Epithelial cell of proximal tubule (primary cell): Measurements from ENCODE around the gene RRP36. TPM values are rescaled to one million over a fixed set of nuclear protein-coding genes. Genes with fewer than 3 reads are reported as not detected.
A peak's percentile ranks its signal among the peaks of the same experiment; 100 is the strongest.

Experiments used
- DNase-seq: peaks from one replicate; pipeline ENCODE4 v3.0.0-alpha.2; 2011; ENCODE audit warnings: low read depth
- H3K4me3 ChIP-seq: 2 replicates; pipeline ENCODE4 v1.5.1; 2011; ENCODE audit warnings: low read depth, mild to moderate bottlenecking, low read length
- total RNA-seq: library from RNA; depleted of rRNA; stranded (reverse); fragments of >200 nt; gene quantifications from 2 replicates; pipeline ENCODE4 v1.2.3, GENCODE V29; 2015
- TF ChIP-seq, protein P1 (sequence below): conservative IDR thresholded peaks from 2 replicates; pipeline ENCODE4 v1.5.1; 2012; ENCODE audit warnings: low read depth, mild to moderate bottlenecking, low read length

Gene RRP36
- total RNA-seq, 1 donor from 2014 or later, result 71.2 TPM

- no peak for DNase-seq
- H3K4me3 ChIP-seq, result peak overlapping the region; percentile 77
- TF ChIP-seq, protein P1, sequence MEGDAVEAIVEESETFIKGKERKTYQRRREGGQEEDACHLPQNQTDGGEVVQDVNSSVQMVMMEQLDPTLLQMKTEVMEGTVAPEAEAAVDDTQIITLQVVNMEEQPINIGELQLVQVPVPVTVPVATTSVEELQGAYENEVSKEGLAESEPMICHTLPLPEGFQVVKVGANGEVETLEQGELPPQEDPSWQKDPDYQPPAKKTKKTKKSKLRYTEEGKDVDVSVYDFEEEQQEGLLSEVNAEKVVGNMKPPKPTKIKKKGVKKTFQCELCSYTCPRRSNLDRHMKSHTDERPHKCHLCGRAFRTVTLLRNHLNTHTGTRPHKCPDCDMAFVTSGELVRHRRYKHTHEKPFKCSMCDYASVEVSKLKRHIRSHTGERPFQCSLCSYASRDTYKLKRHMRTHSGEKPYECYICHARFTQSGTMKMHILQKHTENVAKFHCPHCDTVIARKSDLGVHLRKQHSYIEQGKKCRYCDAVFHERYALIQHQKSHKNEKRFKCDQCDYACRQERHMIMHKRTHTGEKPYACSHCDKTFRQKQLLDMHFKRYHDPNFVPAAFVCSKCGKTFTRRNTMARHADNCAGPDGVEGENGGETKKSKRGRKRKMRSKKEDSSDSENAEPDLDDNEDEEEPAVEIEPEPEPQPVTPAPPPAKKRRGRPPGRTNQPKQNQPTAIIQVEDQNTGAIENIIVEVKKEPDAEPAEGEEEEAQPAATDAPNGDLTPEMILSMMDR, result no peak
Observed at GRCh38 chr6:43077333-43077809, 55.9 kb downstream of the RRP36 start.

DNA sequence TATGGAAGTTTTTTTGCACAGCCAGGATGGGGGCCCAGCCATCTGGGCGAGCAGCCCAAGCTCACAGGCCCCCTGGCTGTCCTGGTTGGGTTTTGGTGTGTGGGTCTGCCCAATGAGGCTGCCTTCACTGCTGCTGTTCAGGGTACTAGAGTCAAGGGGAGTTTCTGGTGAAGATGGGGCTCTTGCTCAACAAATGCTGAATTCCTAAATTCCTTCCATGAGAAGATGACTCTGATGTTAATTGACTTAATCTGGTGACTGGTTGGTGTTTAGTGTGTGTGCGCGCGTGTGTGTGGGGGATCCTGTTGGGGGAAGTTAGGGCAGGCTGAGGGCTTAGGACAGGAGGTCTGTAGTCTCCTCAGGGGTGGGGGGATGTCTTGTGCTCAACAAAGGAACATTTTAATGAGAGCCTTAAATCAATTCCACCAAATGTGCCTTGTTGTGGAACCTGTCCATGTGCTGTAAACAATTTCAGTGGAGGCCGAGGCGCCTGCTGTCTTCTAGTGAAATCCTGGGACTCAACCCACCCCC lies 56.6 kb downstream of the RRP36 start:
- DNase-seq, result no peak
- H3K4me3 ChIP-seq, result peak overlapping the region; percentile 77
- TF ChIP-seq, protein P1, result no peak

DNA sequence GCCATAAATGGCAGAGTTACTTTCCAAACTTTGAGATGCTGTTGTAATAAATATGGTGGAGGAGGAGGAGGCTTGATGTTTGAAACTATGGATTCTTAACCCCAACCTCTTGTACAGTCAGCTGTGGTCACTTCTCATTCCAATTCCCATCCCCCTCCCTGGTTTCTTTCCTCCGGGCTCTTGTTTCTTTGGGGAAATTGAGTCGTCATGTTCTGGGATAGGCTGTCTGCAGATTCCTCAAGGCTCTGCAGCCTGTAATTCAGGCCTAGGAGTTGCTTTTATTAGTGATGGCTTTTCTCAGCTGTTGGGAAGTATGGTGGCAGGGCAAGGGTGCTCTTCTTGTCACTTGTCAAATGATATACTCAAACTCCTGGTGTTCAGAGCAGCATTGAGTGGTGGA lies 57.3 kb downstream of the RRP36 start:
- H3K4me3 ChIP-seq, result no peak overlapping the region
- no peak for DNase-seq
- TF ChIP-seq, protein P1, result no peak

Other genes starting within 250 kb of the RRP36 start
- gene BICRAL, start 239.6 kb upstream of the RRP36 start, total RNA-seq, result 2.7 and 2.9 TPM in 2 replicates
- gene RPL7L1, start 142.0 kb upstream of the RRP36 start, total RNA-seq, result 95.0 and 155 TPM in 2 replicates
- gene PTCRA, start 105.6 kb upstream of the RRP36 start, total RNA-seq, result not detected in 2 replicates
- 52.2 and 59.0 TPM in 2 replicates for gene CNPY3, start 92.1 kb upstream of the RRP36 start, total RNA-seq
- not detected in 2 replicates for gene GNMT, start 60.9 kb upstream of the RRP36 start, total RNA-seq
- 19.5 and 22.4 TPM in 2 replicates for gene PEX6, start 42.4 kb upstream of the RRP36 start, total RNA-seq
- gene PPP2R5D, start 37.1 kb upstream of the RRP36 start, total RNA-seq, result 66.4 and 94.2 TPM in 2 replicates
- 108 and 122 TPM in 2 replicates for gene MEA1, start 7.7 kb upstream of the RRP36 start, total RNA-seq
- 70.8 and 109 TPM in 2 replicates for gene KLHDC3, start 7.4 kb upstream of the RRP36 start, total RNA-seq
- gene CUL7, start 32.2 kb downstream of the RRP36 start, total RNA-seq, result 12.0 and 20.5 TPM in 2 replicates
- 16.9 and 45.4 TPM in 2 replicates for gene MRPL2, start 37.8 kb downstream of the RRP36 start, total RNA-seq
- 8.8 and 10.3 TPM in 2 replicates for gene KLC4, start 38.0 kb downstream of the RRP36 start, total RNA-seq
- 84.6 and 91.2 TPM in 2 replicates for gene PTK7, start 54.7 kb downstream of the RRP36 start, total RNA-seq
- gene SRF, start 149.6 kb downstream of the RRP36 start, total RNA-seq, result 25.0 and 33.9 TPM in 2 replicates
- gene CUL9, start 160.6 kb downstream of the RRP36 start, total RNA-seq, result 17.8 and 18.4 TPM in 2 replicates
- 140 and 299 TPM in 2 replicates for gene DNPH1, start 207.9 kb downstream of the RRP36 start, total RNA-seq
- gene TTBK1, start 221.9 kb downstream of the RRP36 start, total RNA-seq, result under 0.01 and 0.07 TPM in 2 replicates